Stimulated activated CD4-positive, alpha-beta T cell treated with anti-CD3 and anti-CD28 coated beads, TNF-alpha, amount 100 ng/mL, for 4 hours (primary cell): ENCODE data around the gene B3GNT2.
"Not testable (repeated sequence)": the region's sequence is repeated elsewhere in the genome, so short reads cannot be mapped to it uniquely, and the experiment has no call there.

ENCODE experiments used
- DNase-seq, 3 experiments: peaks; one replicate each; pipeline ENCODE4 v3.0.0-alpha.2; 2020; ENCODE audit warnings: low read depth in 3 of 3

Gene B3GNT2, protein sequence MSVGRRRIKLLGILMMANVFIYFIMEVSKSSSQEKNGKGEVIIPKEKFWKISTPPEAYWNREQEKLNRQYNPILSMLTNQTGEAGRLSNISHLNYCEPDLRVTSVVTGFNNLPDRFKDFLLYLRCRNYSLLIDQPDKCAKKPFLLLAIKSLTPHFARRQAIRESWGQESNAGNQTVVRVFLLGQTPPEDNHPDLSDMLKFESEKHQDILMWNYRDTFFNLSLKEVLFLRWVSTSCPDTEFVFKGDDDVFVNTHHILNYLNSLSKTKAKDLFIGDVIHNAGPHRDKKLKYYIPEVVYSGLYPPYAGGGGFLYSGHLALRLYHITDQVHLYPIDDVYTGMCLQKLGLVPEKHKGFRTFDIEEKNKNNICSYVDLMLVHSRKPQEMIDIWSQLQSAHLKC

DNA sequence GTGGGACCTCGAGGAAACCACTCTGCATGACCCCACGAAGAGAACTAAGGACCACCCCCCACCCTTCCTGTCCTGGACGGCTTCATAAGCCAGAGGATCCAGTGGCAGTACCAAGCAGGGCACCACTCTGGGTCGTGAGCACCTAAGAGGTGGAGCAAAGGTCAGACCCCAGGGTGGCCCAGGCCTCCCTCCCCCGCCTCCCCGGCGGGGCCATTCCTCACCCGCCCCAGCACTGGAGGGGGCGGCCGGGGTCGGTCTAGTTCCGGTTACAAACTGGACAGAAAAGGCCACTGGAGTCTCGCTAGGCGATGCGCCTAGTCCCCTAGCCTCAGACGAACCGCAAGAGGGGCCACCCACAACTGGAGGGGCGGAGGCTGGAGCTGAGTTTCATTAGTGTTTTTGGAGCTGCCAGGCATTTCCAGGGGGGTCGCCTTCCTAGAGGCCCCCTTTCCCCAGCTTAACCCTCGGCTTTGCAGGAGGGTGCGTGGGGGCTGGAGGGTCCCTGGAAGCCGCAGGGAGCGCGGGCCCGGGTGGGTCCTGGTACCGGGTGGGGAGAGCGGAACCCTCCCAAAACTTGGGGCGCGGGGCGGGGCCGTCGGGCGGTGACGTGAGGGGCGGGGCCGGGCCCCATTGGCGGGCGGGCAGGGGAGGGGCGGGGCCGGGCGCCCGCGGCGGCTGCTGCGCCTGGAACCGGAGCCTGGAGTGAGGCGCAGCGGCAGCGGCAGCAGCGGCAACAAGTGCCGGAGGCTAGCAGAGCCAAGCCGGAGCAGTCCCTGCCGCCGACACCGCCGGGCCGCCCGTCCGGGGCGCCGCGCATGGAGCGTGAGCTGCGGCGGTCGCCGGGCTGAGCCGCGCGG, at the start of gene B3GNT2:
Gene B3GNT2, plus strand, starts transcription at position 695 of the 857 bp plus-strand sequence. CDS start 26,106 bp downstream, outside the sequence.
- DNase-seq: peak; percentile 74 to 84 (median 75)

DNA sequence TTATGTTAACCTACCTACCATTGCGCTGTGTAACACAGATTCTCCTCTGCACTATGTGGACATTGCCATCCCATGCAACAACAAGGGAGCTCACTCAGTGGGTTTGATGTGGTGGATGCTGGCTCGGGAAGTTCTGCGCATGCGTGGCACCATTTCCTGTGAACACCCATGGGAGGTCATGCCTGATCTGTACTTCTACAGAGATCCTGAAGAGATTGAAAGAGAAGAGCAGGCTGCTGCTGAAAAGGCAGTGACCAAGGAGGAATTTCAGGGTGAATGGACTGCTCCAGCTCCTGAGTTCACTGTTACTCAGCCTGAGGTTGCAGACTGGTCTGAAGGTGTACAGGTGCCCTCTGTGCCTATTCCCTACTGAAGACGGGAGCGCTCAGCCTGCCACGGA, 49.1 kb upstream of the B3GNT2 start:
- not testable (repeated sequence) for DNase-seq

DNA sequence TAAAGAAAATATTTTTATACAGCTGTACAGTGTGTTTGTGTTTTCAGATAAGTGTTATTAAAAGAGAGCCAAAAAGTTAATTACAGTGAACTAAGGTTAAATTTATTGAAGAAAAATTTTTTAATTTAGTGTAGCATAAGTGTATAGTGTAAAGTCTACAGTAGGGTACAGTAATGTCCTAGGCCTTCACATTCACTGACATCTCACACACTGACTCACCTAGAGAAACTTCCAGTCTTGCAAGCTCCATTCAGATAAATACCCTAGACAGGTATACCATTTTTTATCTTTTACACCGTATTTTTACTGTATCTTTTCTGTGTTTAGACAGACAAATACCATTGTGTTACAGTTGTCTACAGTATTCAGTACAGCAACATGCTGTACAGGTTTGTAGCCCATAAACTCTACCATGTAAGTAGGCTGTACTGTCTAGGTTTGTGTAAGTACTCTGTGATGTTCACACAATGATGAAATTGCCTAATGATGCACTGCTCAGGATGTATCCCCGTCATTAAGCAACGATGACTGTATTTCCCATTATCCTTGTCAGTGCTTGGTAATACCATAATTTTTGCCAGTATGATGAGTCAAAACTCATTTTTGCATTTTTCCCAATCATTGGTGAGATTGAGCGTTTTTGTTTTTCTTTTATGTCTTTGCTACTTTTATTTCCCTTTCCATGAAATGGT, 48.2 kb upstream of the B3GNT2 start:
- no peak for DNase-seq

- no peak for DNase-seq
These were observed 46.2 kb upstream of the B3GNT2 start for GRCh38 chr2:62149708-62150107.

- DNase-seq: no peak
These were observed 45.2 kb upstream of the B3GNT2 start for GRCh38 chr2:62150597-62151305.

GRCh38 chr2:62151306-62151638, 44.6 kb upstream of the B3GNT2 start:
- DNase-seq: no peak

DNA sequence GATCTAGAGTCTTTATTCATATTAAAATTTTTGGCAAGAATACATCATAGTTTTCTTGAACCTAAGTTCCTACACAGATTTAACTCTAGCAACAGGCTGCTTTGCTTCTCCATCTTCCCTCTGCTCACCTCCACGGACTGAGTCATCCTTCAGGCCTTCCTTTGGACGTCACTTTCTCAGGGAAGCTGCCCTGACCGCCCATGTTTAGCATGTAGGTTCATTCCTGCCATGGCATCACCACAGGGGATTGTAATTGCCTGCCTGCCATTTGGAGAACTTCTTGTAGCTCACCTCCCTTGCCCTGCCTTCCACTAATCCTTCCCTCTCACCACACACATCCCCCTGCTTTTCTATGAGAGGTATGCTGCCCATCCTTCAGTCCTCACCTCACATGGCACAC, 43.9 kb upstream of the B3GNT2 start:
- DNase-seq: no peak

- no peak for DNase-seq
These were observed 38.9 kb upstream of the B3GNT2 start for GRCh38 chr2:62156861-62157496.

DNA sequence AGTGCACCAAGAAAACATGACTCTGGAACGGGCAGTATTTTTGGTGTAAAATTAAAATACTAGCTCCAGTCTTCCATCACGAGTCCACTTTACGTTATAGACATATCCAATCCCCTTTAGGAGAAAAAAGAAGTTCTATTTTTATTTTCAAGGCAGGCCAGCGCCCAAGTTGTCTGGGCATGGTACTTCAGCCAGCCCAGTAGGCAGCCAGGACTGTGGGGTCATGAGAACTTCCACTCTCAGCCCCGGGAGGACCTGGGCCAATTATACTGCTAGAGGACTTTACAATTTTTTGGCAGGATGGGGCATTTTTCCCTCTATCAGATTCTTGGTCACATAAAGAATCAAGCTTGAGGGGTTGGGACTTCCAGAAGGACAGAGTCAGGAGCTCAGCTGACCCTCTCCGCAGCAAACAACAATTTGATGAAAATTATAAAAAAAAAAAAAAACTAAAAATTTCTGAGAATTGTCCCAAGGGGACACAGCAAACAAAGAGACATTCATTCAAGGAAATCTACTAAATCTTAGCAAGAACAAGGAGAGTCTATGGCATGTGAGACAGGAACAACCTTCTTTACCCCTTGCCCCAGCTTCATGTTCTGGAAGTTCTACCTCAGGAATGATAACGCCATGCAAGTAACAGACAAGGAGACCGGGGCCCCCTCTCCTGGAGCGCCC, 37.3 kb upstream of the B3GNT2 start:
- DNase-seq: no peak

DNA sequence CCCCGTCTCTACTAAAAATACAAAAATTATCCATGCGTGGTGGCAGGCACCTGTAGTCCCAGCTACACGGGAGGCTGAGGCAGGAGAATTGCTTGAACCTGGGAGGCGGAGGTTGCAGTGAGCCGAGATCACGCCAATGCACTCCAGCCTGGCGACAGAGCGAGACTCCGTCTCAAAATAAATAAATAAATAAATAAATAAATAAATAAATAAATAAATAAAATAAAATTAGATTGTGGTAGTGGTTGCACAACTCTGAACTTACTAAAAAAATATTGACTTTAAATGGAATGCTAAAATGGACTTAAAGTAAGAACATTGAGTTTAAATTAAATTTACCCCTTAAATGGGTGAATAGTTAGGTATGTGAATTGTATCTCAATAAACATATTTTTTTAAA, 35.2 kb upstream of the B3GNT2 start:
- DNase-seq: not testable (repeated sequence)

GRCh38 chr2:62163106-62163831, 32.6 kb upstream of the B3GNT2 start:
- DNase-seq: no peak

DNA sequence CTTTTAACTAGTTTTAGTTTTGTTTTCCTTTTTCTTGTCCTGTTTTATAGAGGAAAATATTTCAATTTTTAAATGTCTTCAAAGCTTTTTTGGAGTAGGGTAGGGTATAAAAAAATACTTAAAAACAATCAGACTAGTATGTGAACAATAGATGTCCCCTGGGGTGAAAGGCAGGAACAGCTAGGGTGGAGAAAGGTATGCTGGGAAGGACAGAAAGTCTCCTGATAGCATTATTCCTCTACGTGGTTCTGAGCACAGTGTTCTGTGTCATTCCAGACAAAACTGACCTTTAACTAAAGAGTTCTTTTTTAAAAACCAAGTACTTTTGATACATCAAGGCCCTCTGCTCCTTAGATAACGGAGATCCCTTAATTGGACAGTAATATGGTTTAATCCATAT, 32.1 kb upstream of the B3GNT2 start:
- DNase-seq: no peak

GRCh38 chr2:62175728-62176127, 20.2 kb upstream of the B3GNT2 start:
- no peak for DNase-seq

DNA sequence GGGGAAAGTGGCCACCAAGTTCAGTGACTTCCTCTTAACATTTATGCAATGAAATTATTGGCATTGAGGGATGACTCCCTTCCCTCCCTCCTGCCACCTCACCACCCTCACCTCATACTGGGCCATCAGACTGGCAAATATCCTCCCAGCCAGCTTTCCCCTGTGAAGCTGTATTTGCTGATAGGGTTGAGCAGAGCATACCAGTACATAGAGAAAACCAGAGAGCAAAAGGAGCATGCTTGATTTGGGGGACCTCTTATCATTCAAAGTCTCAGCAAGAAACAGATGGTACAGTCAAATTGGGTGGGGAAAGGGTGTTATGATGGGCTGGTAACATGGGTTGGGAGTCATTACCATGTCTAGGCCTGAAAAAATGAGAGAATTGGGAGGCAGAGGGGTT, 19.1 kb upstream of the B3GNT2 start:
- no peak for DNase-seq

DNA sequence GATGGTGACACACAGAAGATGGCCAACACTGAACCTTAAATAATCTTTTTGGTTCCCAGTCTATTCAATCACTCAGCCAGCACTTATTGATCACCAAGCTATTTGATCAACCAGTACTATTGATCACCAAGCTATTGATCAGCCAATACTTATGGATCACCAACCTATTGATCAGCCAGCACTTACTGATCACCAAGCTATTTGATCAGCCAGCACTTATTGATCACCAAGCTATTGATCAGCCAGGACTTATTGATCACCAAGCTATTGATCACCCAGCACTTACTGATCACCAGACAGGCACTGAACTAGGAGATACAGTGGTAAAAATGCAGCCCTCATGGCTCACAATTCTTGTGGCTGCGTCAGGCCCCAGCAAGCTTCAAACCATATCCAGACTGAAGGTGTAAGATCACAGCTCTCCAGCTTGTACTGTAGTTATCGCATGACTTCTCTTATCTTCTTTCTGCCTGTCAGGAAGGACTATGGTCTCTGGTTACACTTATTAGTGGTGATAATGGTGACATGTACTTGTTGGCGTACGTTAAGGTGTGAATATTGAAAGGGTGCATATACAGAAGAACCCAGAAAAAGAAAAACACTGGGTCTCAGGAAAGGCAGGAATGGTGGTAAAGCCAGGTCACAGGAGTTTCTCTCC, 18.4 kb upstream of the B3GNT2 start:
- no peak for DNase-seq

GRCh38 chr2:62178741-62179271, 17.1 kb upstream of the B3GNT2 start:
- DNase-seq: no peak

DNA sequence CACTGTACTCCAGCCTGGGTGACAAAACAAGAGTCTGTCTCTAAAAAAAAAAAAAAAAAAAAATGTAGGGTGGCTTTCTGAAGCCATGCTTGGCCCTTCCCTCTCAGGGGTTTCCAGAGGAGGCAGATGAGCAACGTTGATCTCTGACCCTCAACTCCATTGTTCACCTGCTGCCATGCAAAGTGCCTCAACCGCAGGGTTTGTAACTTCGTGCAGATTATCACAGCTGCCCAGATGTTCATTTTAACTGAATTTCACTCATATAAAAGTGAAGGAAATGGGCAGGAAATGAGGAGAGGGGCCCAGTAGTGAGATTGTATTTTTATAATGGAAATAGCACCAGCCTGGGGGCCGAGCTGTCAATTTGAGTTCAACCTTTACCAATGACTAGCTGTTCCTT, 14.9 kb upstream of the B3GNT2 start:
- no peak for DNase-seq

- no peak for DNase-seq
These were observed 14.1 kb upstream of the B3GNT2 start for GRCh38 chr2:62181843-62182242.

- no peak for DNase-seq
These were observed 11.2 kb upstream of the B3GNT2 start for GRCh38 chr2:62184512-62185230.
